H1 (cell line): ENCODE data around the gene ZBTB47. TPM values are rescaled to one million over a fixed set of nuclear protein-coding genes. Genes with fewer than 3 reads are reported as not detected.

ENCODE experiments used
- CTCF ChIA-PET: fragments of 300-600 bp; sonication (Branson Sonifier 250); formaldehyde crosslinking; loops from one replicate; lab custom pipeline; 2021; ENCODE audit not compliant: partially characterized antibody; lab: Charles Lee
- POLR2A ChIA-PET: fragments of 300-600 bp; sonication (Branson Sonifier 250); formaldehyde crosslinking; loops from one replicate; lab custom pipeline; 2021; ENCODE audit warnings: inconsistent platforms; ENCODE audit not compliant: partially characterized antibody; lab: Charles Lee
- DNase-seq, 2 experiments: peaks; one replicate each; pipeline versions ENCODE4 v3.0.0 to v3.0.0-alpha.2; 2010 to 2022; ENCODE audit warnings: low spot score in 2 of 2, low read depth in 1 of 2, mixed read lengths in 1 of 2
- FAIRE-seq: peaks from 2 replicates; lab custom pipeline; 2011; peaks lifted over from hg19 to GRCh38; lab: Jason Lieb, UNC
- H2AFZ ChIP-seq: 2 replicates; pipeline ENCODE4 v1.8.1; 2012; ENCODE audit warnings: low read length, inconsistent platforms
- H2AK5ac ChIP-seq: 2 replicates; pipeline ENCODE4 v1.6.1; 2013; ENCODE audit warnings: low read depth, low read length
- H2BK120ac ChIP-seq: replicated peaks from 2 replicates; pipeline ENCODE3; 2013; ENCODE audit warnings: low read depth, low read length, inconsistent platforms
- H2BK12ac ChIP-seq: 2 replicates; pipeline ENCODE4 v1.6.1; 2013; ENCODE audit warnings: low read depth, low read length
- H2BK15ac ChIP-seq: 2 replicates; pipeline ENCODE4 v1.6.1; 2013; ENCODE audit warnings: low read length
- H2BK20ac ChIP-seq: 2 replicates; pipeline ENCODE4 v1.6.1; 2013; ENCODE audit warnings: low read length
- H2BK5ac ChIP-seq: 2 replicates; pipeline ENCODE4 v1.6.1; 2013; ENCODE audit warnings: low read depth, low read length
- H3K14ac ChIP-seq: 2 replicates; pipeline ENCODE4 v1.6.1; 2013; ENCODE audit warnings: inconsistent platforms; ENCODE audit not compliant: insufficient read length
- H3K18ac ChIP-seq: 2 replicates; pipeline ENCODE4 v1.6.1; 2013; ENCODE audit warnings: low read length; ENCODE audit errors: extremely low read depth
- H3K23ac ChIP-seq: 2 replicates; pipeline ENCODE4 v1.6.1; 2013; ENCODE audit warnings: inconsistent platforms; ENCODE audit not compliant: insufficient read length
- H3K23me2 ChIP-seq: 2 replicates; pipeline ENCODE4 v1.6.1; 2013; ENCODE audit warnings: low read depth, low read length
- H3K27ac ChIP-seq: 2 replicates; pipeline ENCODE4 v1.6.1; 2011; ENCODE audit warnings: low read depth, low read length, inconsistent platforms
- H3K27me3 ChIP-seq, 4 experiments: replicated peaks in 1 of 4; 1 replicate in 1 of 4; 2 replicates in 3 of 4; pipeline versions ENCODE4 v1.6.1 to v1.8.1; 2011 to 2013; ENCODE audit warnings: low read length in 3 of 4, mild to moderate bottlenecking in 3 of 4, inconsistent platforms in 2 of 4, mixed read lengths in 2 of 4, moderate library complexity in 1 of 4; ENCODE audit not compliant: control insufficient read depth in 3 of 4, insufficient read depth in 3 of 4; ENCODE audit errors: extremely low read depth in 1 of 4
- H3K36me3 ChIP-seq, 4 experiments: 2 replicates each; pipeline versions ENCODE4 v1.6.1 to v1.8.1; 2011 to 2013; ENCODE audit warnings: mild to moderate bottlenecking in 4 of 4, low read length in 3 of 4, moderate library complexity in 2 of 4, control low read depth in 1 of 4, inconsistent platforms in 1 of 4; ENCODE audit not compliant: insufficient read depth in 4 of 4, control insufficient read depth in 2 of 4
- H3K4ac ChIP-seq: replicated peaks from 2 replicates; pipeline ENCODE3; 2013; ENCODE audit warnings: low read length, low read depth, mixed read lengths, inconsistent platforms; ENCODE audit not compliant: insufficient read length
- H3K4me1 ChIP-seq, 4 experiments: replicated peaks in 1 of 4; 1 replicate in 1 of 4; 2 replicates in 3 of 4; pipeline versions ENCODE4 v1.6.1 to v1.8.1; 2011 to 2013; ENCODE audit warnings: low read length in 3 of 4, inconsistent platforms in 2 of 4, mixed read lengths in 1 of 4; ENCODE audit not compliant: insufficient read depth in 4 of 4, control insufficient read depth in 3 of 4
- H3K4me2 ChIP-seq, 2 experiments: 2 replicates each; pipeline versions ENCODE4 v1.6.1 to v1.8.1; 2011 to 2013; ENCODE audit warnings: low read depth in 2 of 2, low read length in 2 of 2, control low read depth in 1 of 2, inconsistent platforms in 1 of 2, mild to moderate bottlenecking in 1 of 2; ENCODE audit not compliant: insufficient read depth in 1 of 2
- H3K4me3 ChIP-seq, 4 experiments: fragments of 200-600, 300-600 bp in 1 of 4; sonication (generic), shearing (Covaris generic), sonication (Bioruptor Twin) in 1 of 4; 2 replicates each; pipeline versions ENCODE4 v1.5.1 to v1.8.1; 2011 to 2016; ENCODE audit warnings: low read length in 4 of 4, low read depth in 3 of 4, control low read depth in 2 of 4, inconsistent platforms in 2 of 4, mild to moderate bottlenecking in 2 of 4, mixed read lengths in 1 of 4, moderate library complexity in 1 of 4; ENCODE audit not compliant: insufficient read depth in 2 of 4; ENCODE audit errors: extremely low read depth in 1 of 4
- H3K56ac ChIP-seq: replicated peaks from 2 replicates; pipeline ENCODE3; 2013; ENCODE audit warnings: low read depth, mild to moderate bottlenecking, mixed read lengths, low read length, inconsistent platforms; ENCODE audit not compliant: insufficient read length
- H3K79me1 ChIP-seq: 2 replicates; pipeline ENCODE4 v1.6.1; 2013; ENCODE audit warnings: low read depth, low read length, control low read depth
- H3K79me2 ChIP-seq, 2 experiments: 2 replicates each; pipeline versions ENCODE4 v1.6.1 to v1.8.1; 2012 to 2013; ENCODE audit warnings: low read length in 2 of 2, mild to moderate bottlenecking in 2 of 2, inconsistent platforms in 1 of 2; ENCODE audit not compliant: insufficient read depth in 2 of 2, control insufficient read depth in 1 of 2
- H3K9ac ChIP-seq, 4 experiments: replicated peaks in 1 of 4; 1 replicate in 1 of 4; 2 replicates in 3 of 4; pipeline versions ENCODE4 v1.6.1 to v1.8.1; 2011 to 2013; ENCODE audit warnings: low read depth in 3 of 4, low read length in 3 of 4, control low read depth in 2 of 4, mild to moderate bottlenecking in 2 of 4, moderate library complexity in 2 of 4, inconsistent platforms in 1 of 4; ENCODE audit errors: extremely low read depth in 1 of 4
- H3K9me3 ChIP-seq, 2 experiments: 2 replicates each; pipeline versions ENCODE4 v1.6.1 to v1.8.1; 2012 to 2013; ENCODE audit warnings: mild to moderate bottlenecking in 2 of 2, moderate library complexity in 2 of 2, control low read depth in 1 of 2, inconsistent platforms in 1 of 2, low read depth in 1 of 2, low read length in 1 of 2, mixed read lengths in 1 of 2; ENCODE audit not compliant: insufficient read depth in 2 of 2
- H4K20me1 ChIP-seq, 2 experiments: replicated peaks in 1 of 2; 2 replicates each; pipeline versions ENCODE3 to v1.8.1; 2011 to 2013; ENCODE audit warnings: inconsistent platforms in 2 of 2, low read length in 2 of 2, mild to moderate bottlenecking in 1 of 2; ENCODE audit not compliant: insufficient read depth in 2 of 2, control insufficient read depth in 1 of 2
- H4K5ac ChIP-seq: 2 replicates; pipeline ENCODE4 v1.6.1; 2013; ENCODE audit warnings: low read length, low read depth, mixed read lengths, inconsistent platforms; ENCODE audit not compliant: insufficient read length
- H4K8ac ChIP-seq: 2 replicates; pipeline ENCODE4 v1.8.0; 2013; ENCODE audit warnings: mild to moderate bottlenecking, moderate library complexity, low read length, inconsistent platforms; ENCODE audit not compliant: insufficient read depth; ENCODE audit errors: extremely low read depth
- H4K91ac ChIP-seq: replicated peaks from 2 replicates; pipeline ENCODE3; 2013; ENCODE audit warnings: low read length, mixed read lengths, inconsistent platforms; ENCODE audit not compliant: insufficient read length
- BCL11A ChIP-seq, 2 experiments: IDR thresholded peaks; one replicate each; pipeline ENCODE4 v1.6.1; 2011; ENCODE audit warnings: low read depth in 2 of 2, low read length in 2 of 2, mild to moderate bottlenecking in 2 of 2
- CHD1 ChIP-seq: IDR thresholded peaks from 2 replicates; pipeline ENCODE4 v1.6.1; 2012; ENCODE audit warnings: low read depth, low read length, improper control_type of control experiment
- EP300 ChIP-seq, 2 experiments: IDR thresholded peaks; 1 replicate in 1 of 2; 2 replicates in 1 of 2; pipeline ENCODE4 v1.6.1; 2011 to 2012; ENCODE audit warnings: low read depth in 2 of 2, low read length in 2 of 2, mild to moderate bottlenecking in 2 of 2, borderline replicate concordance in 1 of 2, inconsistent platforms in 1 of 2, moderate library complexity in 1 of 2
- GTF2F1 ChIP-seq: IDR thresholded peaks from 2 replicates; pipeline ENCODE4 v1.6.1; 2012; ENCODE audit warnings: low read depth, low read length, improper control_type of control experiment, borderline replicate concordance
- HDAC2 ChIP-seq, 2 experiments: fragments of 300-600 bp in 1 of 2; sonication (generic) in 1 of 2; IDR thresholded peaks; 2 replicates each; pipeline ENCODE4 v1.6.1; 2011 to 2012; ENCODE audit warnings: low read depth in 2 of 2, low read length in 2 of 2, mild to moderate bottlenecking in 2 of 2, moderate library complexity in 2 of 2, borderline replicate concordance in 1 of 2, inconsistent platforms in 1 of 2
- RBBP5 ChIP-seq: IDR thresholded peaks from 2 replicates; pipeline ENCODE4 v1.7.1; 2012; ENCODE audit warnings: low read depth, mild to moderate bottlenecking, inconsistent platforms, low read length, moderate library complexity, borderline replicate concordance
- RXRA ChIP-seq: IDR thresholded peaks from 2 replicates; pipeline ENCODE4 v1.6.1; 2011; ENCODE audit warnings: low read depth, mild to moderate bottlenecking, low read length, moderate library complexity; ENCODE audit not compliant: insufficient read depth
- SIN3A ChIP-seq, 2 experiments: IDR thresholded peaks in 1 of 2; conservative IDR thresholded peaks in 1 of 2; 2 replicates each; pipeline ENCODE4 v1.6.1; 2011 to 2012; ENCODE audit warnings: low read length in 2 of 2, improper control_type of control experiment in 1 of 2, low read depth in 1 of 2, mild to moderate bottlenecking in 1 of 2
- SIX5 ChIP-seq: IDR thresholded peaks from 2 replicates; pipeline ENCODE4 v1.6.1; 2011; ENCODE audit warnings: mild to moderate bottlenecking, low read depth, low read length
- WGBS, 2 experiments: shearing (Covaris generic) in 1 of 2; methylation state at CpG; one replicate each; pipeline versions ENCODE4 v1.1.6 to v1.1.7; 2013 to 2015; ENCODE audit warnings: low lambda C conversion rate in 2 of 2, mixed read lengths in 2 of 2, inconsistent platforms in 1 of 2, low coverage in 1 of 2, missing lambda C conversion rate in 1 of 2; ENCODE audit not compliant: insufficient replicate concordance in 2 of 2, insufficient coverage in 1 of 2, insufficient read length in 1 of 2; ENCODE audit errors: extremely low coverage in 1 of 2, missing lambda C conversion rate in 1 of 2; 5-methylcytosine and 5-hydroxymethylcytosine counted together
- polyA plus RNA-seq, 7 experiments: library from polyadenylated mRNA; depleted of rRNA in 3 of 7; stranded (reverse) in 5 of 7; unstranded in 2 of 7; fragments of >200 nt in 5 of 7; fragments of 200-250 nt in 2 of 7; gene quantifications; 1 replicate in 5 of 7; 2 replicates in 1 of 7; 4 replicates in 1 of 7; pipeline versions ENCODE4 v1.2.1 to v1.2.3, GENCODE V29; 2011 to 2013; ENCODE audit warnings: missing spikeins in 2 of 7, mixed read lengths in 2 of 7
- total RNA-seq: library from RNA; stranded (reverse); fragmentation: NEBNext Ultra II Directional; extraction: Animal tissue kit (Norgen Biotek cat#: 25700); gene quantifications from 2 replicates; pipeline ENCODE4 v1.2.1, GENCODE V29; 2021
- TF ChIP-seq, protein P1 (sequence below): IDR thresholded peaks from 2 replicates; pipeline ENCODE4 v1.6.1; 2012; ENCODE audit warnings: inconsistent platforms

ZBTB47 gene
- total and polyA plus RNA-seq, 2 of the 8 experiments (the other 6 are each of a cell fraction or from before 2014, with no cell fraction given), result 2.8 to 4.1 TPM

- no peak overlapping the region for H3K9ac ChIP-seq
- TF ChIP-seq SIN3A (conservative IDR thresholded peaks at IDR 0.05 in 1 of 2, IDR thresholded peaks at IDR 0.05 in 1 of 2; ENCODE audit: low read depth in 1 of 2, low read length in 2 of 2) (no peak), CHD1 (no peak), RBBP5 (no peak), BCL11A (IDR thresholded peaks at IDR 0.05; ENCODE audit: low read depth in 2 of 2, low read length in 2 of 2) (no peak), EP300 (IDR thresholded peaks at IDR 0.05; ENCODE audit: borderline replicate concordance in 1 of 2, low read depth in 2 of 2, low read length in 2 of 2) (no peak), GTF2F1 (no peak), HDAC2 (IDR thresholded peaks at IDR 0.05; ENCODE audit: borderline replicate concordance in 1 of 2, low read depth in 2 of 2, low read length in 2 of 2) (no peak), SIX5 (no peak), RXRA (no peak)
- TF ChIP-seq, protein P1, sequence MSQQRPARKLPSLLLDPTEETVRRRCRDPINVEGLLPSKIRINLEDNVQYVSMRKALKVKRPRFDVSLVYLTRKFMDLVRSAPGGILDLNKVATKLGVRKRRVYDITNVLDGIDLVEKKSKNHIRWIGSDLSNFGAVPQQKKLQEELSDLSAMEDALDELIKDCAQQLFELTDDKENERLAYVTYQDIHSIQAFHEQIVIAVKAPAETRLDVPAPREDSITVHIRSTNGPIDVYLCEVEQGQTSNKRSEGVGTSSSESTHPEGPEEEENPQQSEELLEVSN, result no peak
These were observed 8.7 kb downstream of the ZBTB47 start for GRCh38 chr3:42662037-42662812.

More at GRCh38 chr3:42662037-42662812, 8.7 kb downstream of the ZBTB47 start:
- CTCF ChIA-PET, result interaction anchor here (0.6 to 7.0 kb wide), 12 partner anchors 7 to 117 kb away, joined by 3 to 54 read pairs (median 10); partner anchors contain the start of genes HHATL and KLHL40
- Histone ChIP-seq H3K23ac (no peak overlapping the region), H4K8ac (no peak overlapping the region; the same call in 1 of the 2 replicates), H2BK15ac (no peak overlapping the region), H3K79me2 (no peaks in the 10 kb centered on the region), H3K4me3 (no peak overlapping the region), H3K36me3 (no peaks in the 10 kb centered on the region; a peak in 1 of 8 replicates), H3K79me1 (no peaks in the 10 kb centered on the region), H4K91ac (no peak overlapping the region), H2BK5ac (no peak overlapping the region), H2AK5ac (no peak overlapping the region), H3K4me1 (no peaks in the 10 kb centered on the region; a peak in 1 of 7 replicates), H3K14ac (no peak overlapping the region), H3K27me3 (no peaks in the 10 kb centered on the region), H3K56ac (no peak overlapping the region), H4K5ac (no peak overlapping the region), H2AFZ (no peak overlapping the region), H2BK20ac (no peak overlapping the region), H3K9me3 (no peaks in the 10 kb centered on the region), H3K23me2 (no peaks in the 10 kb centered on the region), H3K18ac (no peak overlapping the region), H2BK120ac (no peak overlapping the region), H4K20me1 (peaks cover 0 to 4% of the 10 kb centered on the region in 2 experiments), H3K4me2 (no peak overlapping the region), H3K4ac (no peak overlapping the region), H2BK12ac (no peak overlapping the region), H3K27ac (no peak overlapping the region)
- FAIRE-seq (no peak), DNase-seq (no peak)
- WGBS, 2 experiments, result 85% methylated on average over 7 of the region's 7 CpGs; no CpG with 5 or more reads in 1 of the 2 experiments
- POLR2A ChIA-PET, result interaction anchor here (1.1 to 1.3 kb wide), 2 partner anchors 8 to 87 kb away, joined by 3 to 4 read pairs; no protein-coding TSS in a partner anchor
